GM08714 (cell line): ENCODE results near the gene WDR27.

Experiments used
- H3K4me3 ChIP-seq: fragments of 200-500 bp; sonication (Bioruptor generic); 2 replicates; pipeline ENCODE4 v1.5.1; 2014; ENCODE audit warnings: mild to moderate bottlenecking, low read length, inconsistent platforms
- ZNF274 ChIP-seq: IDR thresholded peaks from 2 replicates; pipeline ENCODE4 v1.6.1; 2012; ENCODE audit warnings: mild to moderate bottlenecking, low read depth, low read length

WDR27 gene

DNA sequence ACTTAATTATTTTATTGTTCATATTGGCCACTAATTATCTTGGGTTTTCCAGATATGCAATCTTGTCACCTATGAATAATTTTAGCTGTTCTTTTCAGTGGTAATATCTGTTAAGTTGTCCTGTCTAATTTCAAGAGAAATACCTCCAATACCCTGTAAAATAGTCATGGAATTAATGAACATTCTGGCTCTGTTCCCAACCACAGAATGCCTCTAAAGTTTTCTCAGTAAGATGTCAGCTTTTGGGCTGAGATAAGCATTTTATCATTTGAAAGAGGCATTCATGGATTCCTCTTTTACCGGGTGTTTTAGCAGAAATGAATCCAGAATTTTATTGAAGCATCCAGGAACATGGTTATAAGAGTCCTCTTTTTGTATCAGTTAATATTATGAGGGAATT is 109.3 kb downstream of the WDR27 start:
- TF ChIP-seq ZNF274: no peak
- no peak overlapping the region for H3K4me3 ChIP-seq

DNA sequence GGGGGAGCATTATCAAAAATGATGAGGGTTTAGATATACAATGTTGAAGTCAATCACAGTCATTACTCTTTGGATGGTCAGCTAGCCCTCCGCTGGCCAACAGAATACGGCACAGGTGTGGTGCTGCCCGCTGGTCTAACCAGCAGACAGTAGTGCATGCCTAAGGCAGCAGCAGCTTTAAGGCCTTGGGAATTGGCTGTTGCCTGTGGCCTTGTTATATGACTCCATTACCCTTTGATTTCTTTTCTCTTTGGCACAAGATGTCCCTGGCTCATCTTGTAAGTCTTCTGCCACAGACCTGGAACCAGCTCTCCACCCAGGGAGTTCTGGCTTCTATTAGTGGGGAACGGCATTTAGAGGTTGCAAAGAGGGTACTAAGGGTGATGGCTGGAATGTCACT is 110.2 kb downstream of the WDR27 start:
- no peak for TF ChIP-seq ZNF274
- no peak overlapping the region for H3K4me3 ChIP-seq

GRCh38 chr6:169590376-169590939 is 111.4 kb downstream of the WDR27 start:
- no peak for TF ChIP-seq ZNF274
- H3K4me3 ChIP-seq: no peak overlapping the region

GRCh38 chr6:169589699-169590257 is 112.1 kb downstream of the WDR27 start:
- TF ChIP-seq ZNF274: no peak
- no peak overlapping the region for H3K4me3 ChIP-seq

DNA sequence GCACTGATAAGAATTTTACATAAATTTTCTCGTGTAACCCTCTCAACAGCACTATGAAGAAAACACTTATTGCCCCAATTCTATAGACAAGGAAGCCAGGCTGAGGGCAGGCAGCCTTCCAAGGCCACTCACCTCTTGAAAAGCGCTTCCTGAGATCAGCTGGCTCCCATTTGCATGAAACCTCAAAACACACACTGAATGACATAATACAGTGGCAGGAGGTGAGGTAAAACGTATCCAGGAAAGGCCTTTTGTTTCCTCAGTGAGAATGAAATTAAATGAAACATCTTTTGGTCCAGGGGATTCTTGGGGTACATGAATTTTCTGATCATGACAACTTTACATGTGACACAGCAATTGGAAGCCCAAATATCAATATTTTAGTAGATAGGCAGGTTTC is 112.5 kb downstream of the WDR27 start:
- H3K4me3 ChIP-seq: no peak overlapping the region; the same call in 1 of the 2 replicates

GRCh38 chr6:169587975-169588374 is 113.9 kb downstream of the WDR27 start:
- no peak for TF ChIP-seq ZNF274
- no peak overlapping the region for H3K4me3 ChIP-seq

More for the DNA sequence above, 112.5 kb downstream of the WDR27 start:
- no peak for TF ChIP-seq ZNF274

DNA sequence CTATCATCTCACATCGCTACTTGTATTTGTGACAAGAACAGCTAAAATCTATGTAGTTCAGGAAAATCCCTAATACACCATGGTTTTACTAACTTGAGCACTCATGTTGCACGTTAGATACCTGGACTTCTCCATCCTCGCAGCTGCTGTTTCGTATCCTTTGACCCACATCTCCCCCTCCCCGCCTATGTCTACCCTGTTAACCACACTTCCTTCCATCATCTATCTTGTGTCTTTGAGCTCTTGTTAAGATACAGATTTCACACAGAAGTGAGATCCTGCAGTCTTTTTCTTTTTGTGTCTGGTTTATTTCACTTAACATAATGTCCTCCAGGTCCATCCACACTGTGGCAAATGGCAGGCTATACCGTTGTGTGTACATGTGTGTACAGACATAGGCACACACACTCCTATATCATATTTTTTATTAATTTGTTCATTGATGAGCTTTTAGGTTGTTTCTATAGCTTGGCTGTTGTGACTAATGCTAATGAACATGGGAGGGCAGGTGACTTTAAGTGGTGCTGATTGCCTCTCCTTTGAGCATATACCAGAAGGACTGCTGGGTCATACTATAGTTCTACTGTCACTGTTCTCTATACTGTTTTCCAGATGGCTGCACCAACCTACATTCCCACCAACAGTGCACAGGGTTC is 117.8 kb downstream of the WDR27 start:
- TF ChIP-seq ZNF274: no peak
- no peak overlapping the region for H3K4me3 ChIP-seq

- no peak overlapping the region for H3K4me3 ChIP-seq
- no peak for TF ChIP-seq ZNF274
Observed at GRCh38 chr6:169579407-169580111, 122.3 kb downstream of the WDR27 start.

- H3K4me3 ChIP-seq: no peak overlapping the region
- no peak for TF ChIP-seq ZNF274
Observed at GRCh38 chr6:169577974-169578373, 123.9 kb downstream of the WDR27 start.

GRCh38 chr6:169577236-169577635 is 124.6 kb downstream of the WDR27 start:
- no peak overlapping the region for H3K4me3 ChIP-seq
- TF ChIP-seq ZNF274: no peak

DNA sequence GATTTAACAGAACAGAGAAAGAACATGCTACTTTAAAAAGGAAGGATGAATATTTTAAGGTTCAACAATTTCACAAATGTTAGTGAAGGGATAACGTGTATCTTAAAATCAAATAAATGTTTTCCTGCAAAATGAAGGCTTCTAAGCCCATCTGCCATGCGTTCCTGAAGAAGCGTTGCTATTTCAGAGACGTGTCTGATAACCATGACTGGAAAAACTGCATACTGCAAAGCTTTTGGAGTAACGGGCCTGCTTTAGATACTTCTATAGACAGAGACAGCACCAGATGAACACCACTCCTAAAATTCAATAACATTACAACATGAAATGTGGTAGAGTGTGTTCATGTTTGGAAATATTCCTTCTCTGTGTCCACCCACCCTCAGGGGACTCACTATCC is 126.0 kb downstream of the WDR27 start:
- H3K4me3 ChIP-seq: no peak overlapping the region
- no peak for TF ChIP-seq ZNF274

DNA sequence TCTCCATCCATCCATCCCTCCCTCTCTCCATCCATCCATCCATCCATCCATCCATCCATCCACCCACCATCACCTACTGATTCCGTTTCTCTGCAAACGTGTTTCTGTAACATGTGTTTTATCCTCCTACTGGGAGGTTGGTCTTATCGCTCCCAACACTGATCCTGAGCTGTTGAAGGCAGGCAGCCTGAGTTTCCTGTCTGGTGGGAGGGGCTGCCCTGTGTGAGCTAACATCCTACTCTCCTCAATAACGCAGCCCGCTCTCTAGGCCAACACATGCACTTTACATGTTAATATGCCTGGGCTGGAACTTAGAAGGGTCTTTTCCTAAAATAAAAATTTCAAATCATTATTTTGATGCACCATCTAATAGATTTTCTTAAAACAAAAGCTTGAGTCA is 126.5 kb downstream of the WDR27 start:
- no peak for TF ChIP-seq ZNF274
- H3K4me3 ChIP-seq: no peak overlapping the region

- no peak for TF ChIP-seq ZNF274
- H3K4me3 ChIP-seq: no peak overlapping the region
Observed at GRCh38 chr6:169574420-169574819, 127.4 kb downstream of the WDR27 start.

GRCh38 chr6:169573883-169574282 is 127.9 kb downstream of the WDR27 start:
- H3K4me3 ChIP-seq: no peak overlapping the region
- no peak for TF ChIP-seq ZNF274
